GM21825 (cell line): ENCODE measurements around the gene SEPTIN1.

Source experiments
- ATAC-seq: cut with Tn5 transposase; IDR thresholded peaks from one replicate; pipeline ENCODE4 v1.9.1; 2021; ENCODE audit warnings: mild to moderate bottlenecking, moderate library complexity; ENCODE audit not compliant: unreplicated experiment

SEPTIN1 gene

DNA sequence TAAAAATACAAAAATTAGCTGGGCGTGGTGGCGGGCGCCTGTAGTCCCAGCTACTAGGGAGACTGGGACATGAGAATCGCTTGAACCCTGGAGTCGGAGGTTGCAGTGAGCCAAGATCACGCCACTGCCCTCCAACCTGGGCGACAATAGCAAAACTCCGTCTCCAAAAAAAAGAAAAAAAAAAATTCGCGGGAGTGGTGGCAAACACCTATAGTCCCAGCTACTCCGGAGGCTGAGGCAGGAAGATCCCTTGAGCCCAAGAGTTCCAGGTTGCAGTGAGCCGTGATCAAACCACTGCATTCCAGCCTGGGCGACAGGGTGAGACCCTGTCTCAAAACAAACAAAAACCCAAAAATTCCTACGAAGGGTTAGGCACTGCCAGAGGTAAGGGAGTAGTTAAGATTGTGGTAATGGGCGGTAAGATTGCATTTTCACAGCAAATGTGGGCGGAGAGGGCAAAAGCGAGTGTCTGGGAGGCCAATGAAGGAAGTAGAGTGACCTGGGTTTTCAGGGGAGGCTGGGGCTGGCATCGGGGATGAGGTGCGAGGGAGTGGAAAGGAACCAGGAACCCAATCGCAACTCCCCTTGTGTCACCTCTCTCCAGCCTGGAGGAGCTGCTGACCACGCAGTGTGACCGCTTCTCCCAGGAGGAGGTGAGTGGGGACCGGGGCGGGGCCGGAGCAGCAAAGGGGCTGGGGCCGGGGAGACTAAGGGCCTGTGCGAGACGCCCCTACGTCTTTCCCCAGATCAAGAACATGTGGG lies 5.1 kb downstream of the SEPTIN1 start:
- no peak for ATAC-seq

DNA sequence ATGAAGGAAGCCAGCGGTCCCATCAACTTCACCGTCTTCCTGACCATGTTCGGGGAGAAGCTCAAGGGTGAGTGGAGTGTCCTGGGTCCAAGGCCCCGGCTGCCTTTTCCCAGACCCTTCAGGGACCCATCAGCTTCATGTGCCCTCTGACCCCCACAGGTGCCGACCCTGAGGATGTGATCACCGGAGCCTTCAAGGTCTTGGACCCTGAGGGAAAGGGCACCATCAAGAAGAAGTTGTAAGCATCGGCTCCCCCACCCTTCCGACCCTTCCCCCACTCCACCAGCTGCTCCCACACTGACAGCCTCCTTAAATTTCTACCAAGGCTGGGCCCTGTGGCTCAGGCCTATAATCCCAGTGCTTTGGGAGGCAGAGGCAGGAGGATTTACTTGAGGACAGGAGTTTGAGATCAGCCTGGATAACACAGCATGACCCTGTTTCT lies 5.9 kb downstream of the SEPTIN1 start:
- no peak for ATAC-seq

DNA sequence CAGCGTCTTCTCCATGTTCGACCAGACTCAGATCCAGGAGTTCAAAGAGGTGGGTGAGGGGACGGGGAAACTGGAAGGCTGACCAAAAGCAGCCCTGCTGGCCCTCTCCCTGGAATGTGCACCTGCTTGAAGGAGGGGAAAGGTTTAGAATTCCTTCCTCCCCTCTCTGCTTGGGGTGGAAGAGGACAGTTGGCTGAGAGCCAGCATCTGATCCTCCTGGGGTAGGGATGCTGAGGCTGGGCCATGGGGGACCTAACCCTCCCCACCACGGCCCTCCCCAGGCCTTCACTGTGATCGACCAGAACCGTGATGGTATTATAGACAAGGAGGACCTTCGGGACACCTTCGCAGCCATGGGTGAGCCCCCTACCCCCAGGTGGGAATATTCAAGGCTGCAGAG lies 6.5 kb downstream of the SEPTIN1 start:
- ATAC-seq, result no peak

GRCh38 chr16:30374538-30374937 lies 7.8 kb downstream of the SEPTIN1 start, which contains the start of gene MYL11:
TSS of gene MYL11 (plus strand) at chr16:30374802. CDS start at chr16:30374858, 56 bp downstream.
- no peak for ATAC-seq

DNA sequence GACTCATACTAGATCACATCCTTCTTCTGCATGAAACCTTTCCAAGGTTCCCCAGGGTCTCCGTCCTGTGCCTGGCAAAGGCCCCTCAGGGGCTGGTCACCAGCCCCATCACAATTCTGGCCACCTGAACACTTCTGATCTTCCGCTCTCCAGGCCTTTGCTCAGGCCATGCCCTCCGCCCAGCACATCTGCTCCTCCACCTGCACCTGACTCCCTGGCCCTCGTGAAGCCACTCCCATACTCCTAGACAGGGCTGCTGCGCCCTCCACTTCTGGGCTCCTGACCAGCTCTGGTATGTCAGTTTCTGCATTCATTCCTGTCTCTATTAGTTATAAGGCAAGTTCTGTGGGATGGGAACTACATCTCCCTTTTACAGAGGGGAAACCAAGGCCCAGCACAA lies 9.6 kb downstream of the SEPTIN1 start:
- ATAC-seq, result no peak

- no peak for ATAC-seq
Observed at GRCh38 chr16:30372038-30372712, 10.2 kb downstream of the SEPTIN1 start.

- ATAC-seq, result no peak
Observed at GRCh38 chr16:30371248-30371816, 11.0 kb downstream of the SEPTIN1 start.

GRCh38 chr16:30370456-30371247 lies 11.7 kb downstream of the SEPTIN1 start, which contains the start of gene TBC1D10B:
TSS of gene TBC1D10B (minus strand) at chr16:30370494. CDS start at chr16:30370183, 311 bp downstream.
- ATAC-seq, result peak; percentile 69

- no peak for ATAC-seq
Observed at GRCh38 chr16:30369938-30370455, 12.4 kb downstream of the SEPTIN1 start.

DNA sequence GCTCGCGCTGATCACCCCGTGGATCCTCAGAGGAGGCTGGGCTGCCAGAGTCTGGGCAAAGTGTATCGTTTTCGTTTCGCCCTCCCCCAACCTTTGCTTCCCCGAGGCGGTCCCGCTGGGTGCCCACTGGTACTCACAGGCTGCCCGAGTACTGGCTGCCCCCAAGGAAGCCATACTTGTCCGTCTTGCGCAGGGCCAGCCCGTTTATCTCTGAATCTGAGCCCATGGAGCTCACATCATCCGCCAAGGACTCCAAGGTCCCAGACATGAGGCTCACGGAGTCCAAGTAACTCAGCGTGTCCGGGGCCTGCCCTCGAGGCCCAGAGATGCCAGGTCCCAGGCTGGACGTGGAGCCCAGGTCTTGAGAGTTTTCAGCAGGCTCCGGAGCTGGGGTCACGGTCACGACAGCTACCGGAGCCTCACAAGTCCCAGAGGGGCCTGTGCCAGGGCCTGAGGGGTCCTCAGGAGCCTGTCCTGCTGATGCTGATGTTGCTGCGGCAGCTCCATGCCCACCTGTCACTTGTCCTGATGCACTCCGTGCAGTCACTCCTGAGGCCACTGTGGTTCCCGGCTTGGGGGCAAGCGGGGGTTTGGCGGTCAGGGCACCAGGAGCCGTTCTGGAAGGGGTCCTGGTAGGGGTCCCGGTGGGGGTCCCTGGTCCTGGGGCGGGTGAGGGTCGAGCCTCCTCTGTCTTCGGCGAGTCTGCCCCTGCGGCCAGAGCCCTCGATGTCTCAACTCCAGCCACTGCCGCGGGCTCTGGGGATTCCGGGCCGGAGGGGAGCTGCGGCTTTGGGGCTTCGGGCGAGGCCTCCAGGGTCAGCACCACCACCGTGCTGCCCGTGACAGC lies 13.0 kb downstream of the SEPTIN1 start:
- no peak for ATAC-seq

- no peak for ATAC-seq
Observed at GRCh38 chr16:30368792-30369090, 13.6 kb downstream of the SEPTIN1 start.

- ATAC-seq, result no peak
Observed at GRCh38 chr16:30368122-30368791, 14.1 kb downstream of the SEPTIN1 start.

DNA sequence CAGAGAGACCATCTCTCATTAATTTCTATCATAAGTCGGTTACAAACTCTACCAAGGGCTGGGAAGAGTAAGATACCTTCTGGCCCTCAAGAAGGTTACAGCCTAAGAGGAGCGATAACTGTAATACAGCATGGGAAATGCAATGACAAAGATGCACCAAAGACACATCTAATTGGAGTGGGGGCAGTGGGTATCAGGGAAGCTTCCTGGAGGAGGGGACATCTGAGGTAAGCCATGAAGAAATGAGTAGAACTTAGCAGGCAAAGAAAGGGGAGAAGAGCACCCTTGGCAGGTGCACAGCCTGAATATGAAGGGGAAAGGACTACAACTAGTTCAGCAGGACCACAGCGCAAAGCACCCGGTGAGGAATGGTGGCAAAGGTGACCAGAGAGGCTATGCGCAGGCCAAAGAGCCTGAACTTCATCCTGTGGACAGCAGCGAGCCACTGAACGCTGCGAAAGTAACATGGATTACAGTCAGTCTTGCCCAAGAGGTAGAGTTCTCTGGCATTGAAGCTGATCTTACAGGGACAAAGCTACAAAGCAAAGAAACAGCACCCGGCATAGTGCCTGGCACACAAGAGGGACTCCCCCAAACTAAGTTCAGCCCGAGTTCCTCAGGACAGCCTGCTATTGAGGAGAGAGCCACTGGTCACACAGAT lies 14.9 kb downstream of the SEPTIN1 start:
- no peak for ATAC-seq

DNA sequence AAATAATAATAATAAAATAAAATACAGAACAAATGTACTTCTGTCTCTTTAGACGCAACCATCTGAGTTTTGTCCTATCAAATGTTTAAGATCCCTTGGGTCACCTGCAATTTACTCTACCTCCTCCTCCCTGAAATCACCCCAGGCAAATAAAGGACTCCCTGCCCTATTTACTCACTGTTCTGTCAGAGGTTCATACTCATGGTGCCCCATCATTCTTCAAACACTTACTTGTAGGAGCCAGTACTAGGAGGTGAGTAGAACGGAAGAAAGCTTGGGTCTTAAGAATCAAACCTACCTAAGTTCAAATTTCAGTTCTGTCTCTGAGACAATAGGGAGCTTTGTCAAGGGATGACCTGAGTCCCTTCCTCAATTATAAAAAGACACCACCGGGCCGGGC lies 15.8 kb downstream of the SEPTIN1 start:
- no peak for ATAC-seq

- ATAC-seq, result no peak
Observed at GRCh38 chr16:30365200-30365599, 17.2 kb downstream of the SEPTIN1 start.

DNA sequence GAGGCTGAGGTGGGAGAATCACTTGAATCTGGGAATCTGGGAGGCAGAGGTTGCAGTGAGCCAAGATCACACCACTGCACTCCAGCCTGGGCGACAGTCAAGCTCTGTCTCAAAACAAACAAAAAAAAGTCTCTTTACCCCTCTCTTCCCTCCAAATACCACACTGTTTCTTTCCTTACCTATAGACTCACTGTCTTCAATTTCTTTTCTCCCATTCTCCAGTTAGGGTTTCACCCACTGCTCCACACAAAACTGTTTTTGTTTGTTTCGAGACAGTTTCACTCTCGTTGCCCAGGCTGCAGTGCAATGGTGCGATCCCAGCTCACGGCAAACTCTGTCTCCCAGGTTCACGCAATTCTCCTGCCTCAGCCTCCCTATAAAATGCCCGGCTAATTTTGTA lies 21.2 kb downstream of the SEPTIN1 start:
- ATAC-seq, result no peak

DNA sequence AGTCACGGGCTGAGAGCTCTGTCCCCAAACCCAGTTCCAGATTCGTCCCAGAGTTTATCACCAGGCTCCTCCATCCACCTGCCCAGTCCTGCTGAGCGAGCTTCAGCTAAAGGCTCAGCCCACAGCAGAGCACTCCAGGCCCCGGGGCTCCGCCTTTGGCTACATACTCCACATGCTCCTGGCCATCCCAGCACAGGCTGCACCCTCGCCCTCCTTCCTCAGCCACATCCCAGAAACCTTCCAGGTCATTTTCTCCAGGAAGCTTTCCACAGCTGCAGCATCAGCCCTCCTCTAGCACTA lies 22.5 kb downstream of the SEPTIN1 start:
- ATAC-seq, result no peak

DNA sequence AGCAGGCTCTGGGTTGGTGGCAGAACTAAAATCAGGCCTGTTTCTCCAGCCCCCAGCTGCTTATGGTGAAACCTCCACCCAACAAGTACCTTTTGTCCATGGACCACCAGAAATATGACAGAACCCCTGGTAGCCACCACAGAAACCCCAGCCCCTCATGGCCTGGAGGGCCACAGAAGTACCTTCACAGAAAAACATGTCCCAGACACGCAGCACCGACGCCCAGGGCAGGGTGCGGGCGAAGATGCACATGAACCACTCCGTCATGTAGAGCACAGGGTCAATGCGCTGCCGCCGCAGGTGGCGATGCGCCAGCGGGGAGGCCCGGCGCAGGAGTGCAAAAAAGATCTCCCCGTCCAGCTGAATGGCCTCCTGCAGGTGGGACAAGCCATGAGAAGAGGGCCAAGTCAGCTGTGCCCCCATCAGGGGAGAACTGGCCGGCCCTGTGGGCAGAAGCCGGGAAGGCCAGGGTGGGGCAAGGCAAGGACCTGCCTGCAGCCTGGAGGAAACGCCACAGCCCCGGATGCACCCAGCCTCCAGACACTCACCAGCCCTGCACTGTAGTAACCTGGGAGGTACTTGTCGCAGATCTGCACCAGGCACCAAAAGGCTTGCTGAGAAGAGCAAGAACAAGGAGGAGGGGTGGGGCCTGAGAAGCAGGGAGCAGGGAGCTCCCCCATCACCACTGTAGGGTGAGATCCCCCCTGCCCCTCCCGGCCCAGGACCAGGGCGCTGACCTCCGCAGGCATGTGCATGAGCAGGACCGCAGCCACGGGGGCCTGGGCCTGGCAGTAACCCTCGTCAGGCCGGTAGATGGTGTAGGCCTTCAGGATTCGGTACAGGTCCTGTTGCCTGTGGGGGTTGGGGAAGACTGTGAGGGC lies 23.1 kb downstream of the SEPTIN1 start:
- ATAC-seq, result no peak
